Measurements from ENCODE around the gene NFIC.

DNA sequence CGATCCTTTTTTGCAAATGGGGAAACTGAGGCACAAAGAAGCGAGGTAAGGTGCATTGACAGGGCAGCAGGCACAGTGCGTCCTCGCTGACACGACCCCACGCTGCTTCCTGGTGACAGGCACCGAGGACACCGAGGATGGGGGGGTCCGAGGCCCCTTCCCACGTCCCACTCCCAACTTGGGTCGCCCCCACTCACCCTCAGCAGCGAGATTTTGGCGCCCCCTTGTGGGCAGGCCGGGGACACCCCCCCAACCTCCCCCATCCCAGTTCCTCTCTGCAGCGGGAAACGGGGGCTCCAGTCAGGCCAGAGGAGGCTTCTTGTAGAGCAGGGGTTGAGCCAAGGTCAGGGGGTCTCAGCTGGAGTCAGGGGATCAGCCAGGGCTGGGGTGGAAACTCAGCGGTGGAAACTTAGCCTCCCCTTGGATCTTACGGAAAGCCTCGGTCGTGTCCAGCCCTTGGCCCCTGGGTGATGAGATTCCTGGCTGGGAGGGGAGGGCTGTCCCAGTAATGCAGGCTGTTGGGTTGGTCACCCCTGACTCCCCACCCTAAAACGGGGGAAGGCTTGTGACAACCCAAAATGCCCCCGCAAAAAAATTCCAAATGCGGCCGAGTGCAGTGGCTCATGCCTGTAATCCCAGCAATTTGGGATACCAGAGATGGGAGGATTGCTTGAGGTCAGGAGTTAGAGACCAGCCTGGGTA, 105.7 kb downstream of the NFIC start:
- TF ChIP-seq ZNF274 (IDR thresholded peaks at IDR 0.05; ENCODE audit: low read depth, low read length) (no peak), YY1 (IDR thresholded peaks at IDR 0.05; ENCODE audit: insufficient read depth, insufficient read length) (no peak), SUZ12 (IDR thresholded peaks at IDR 0.05; ENCODE audit: extremely low read depth, insufficient read depth, insufficient read length) (no peak)
